ENCODE data around the gene KCTD2. TPM values are rescaled to one million over a fixed set of nuclear protein-coding genes. Genes with fewer than 3 reads are reported as not detected.

The KCTD2 gene
- total and polyA plus RNA-seq, 2 of the 13 experiments (the other 11 are each of a cell fraction or from before 2014, with no cell fraction given), result 28.3 to 32.6 TPM

- peaks cover 12% of the 10 kb centered on the region; the same call in 1 of the 2 replicates for H3K4me1 ChIP-seq (ENCODE audit: insufficient read depth, low read length)
- WGBS (ENCODE audit: low lambda C conversion rate), result 89% methylated on average over 25 of the region's 25 CpGs
- peak; percentile 76 for ATAC-seq
- peak; percentile 45 for DNase-seq (ENCODE audit: low spot score)
- intact Hi-C loops (cut with micrococcal nuclease; ENCODE audit: unreplicated experiment) (no loop called here), in situ Hi-C loops (cut with HindIII; ENCODE audit: extremely low pct_ligation_motif_present, low pct_unique_long_range_greater_than_20kb) (no loop called here)
- peak; percentile 87 for FAIRE-seq
- peaks cover 30 to 61% of the 10 kb centered on the region in 2 experiments for H3K36me3 ChIP-seq (replicated peaks in 1 of 2; ENCODE audit: control insufficient read depth in 1 of 2, insufficient read depth in 2 of 2, low read length in 2 of 2)
- H2AFZ ChIP-seq (ENCODE audit: low read length), result no peak overlapping the region
- no peak overlapping the region for H3K27ac ChIP-seq (ENCODE audit: extremely low read length, insufficient read depth, low read length)
- no peaks in the 10 kb centered on the region for H4K20me1 ChIP-seq (ENCODE audit: insufficient read depth, low read length)
- no peaks in the 10 kb centered on the region for H3K9me3 ChIP-seq (ENCODE audit: low read length)
- no peaks in the 10 kb centered on the region for H3K27me3 ChIP-seq (ENCODE audit: control insufficient read depth in 1 of 2, insufficient read depth in 2 of 2, low read length in 2 of 2)
- no peak overlapping the region for H3K4me3 ChIP-seq (replicated peaks in 1 of 3; ENCODE audit: insufficient read depth in 1 of 3, low read depth in 2 of 3, low read length in 3 of 3)
- ChIA-PET CTCF (ENCODE audit: low intra/inter-chr PET ratio, low total read pairs) (interaction anchor here (1.4 to 1.9 kb wide), 2 partner anchors 46 to 71 kb away, joined by 5 to 6 read pairs; no protein-coding TSS in a partner anchor), POLR2A (interaction anchor here (0.6 to 1.6 kb wide), 10 partner anchors 18 to 211 kb away, joined by 3 to 5 read pairs (median 3); partner anchors contain the start of genes ARMC7 and NT5C)
- H3K4me2 ChIP-seq (ENCODE audit: low read depth, low read length), result no peak overlapping the region
- BruUV-seq (replicated peaks), result no TSS peak
- no peaks in the 10 kb centered on the region for H3K79me2 ChIP-seq (ENCODE audit: insufficient read depth, low read length)
- no peak overlapping the region for H3K9ac ChIP-seq (ENCODE audit: insufficient read depth, low read depth, low read length)
- TF ChIP-seq, protein P1, sequence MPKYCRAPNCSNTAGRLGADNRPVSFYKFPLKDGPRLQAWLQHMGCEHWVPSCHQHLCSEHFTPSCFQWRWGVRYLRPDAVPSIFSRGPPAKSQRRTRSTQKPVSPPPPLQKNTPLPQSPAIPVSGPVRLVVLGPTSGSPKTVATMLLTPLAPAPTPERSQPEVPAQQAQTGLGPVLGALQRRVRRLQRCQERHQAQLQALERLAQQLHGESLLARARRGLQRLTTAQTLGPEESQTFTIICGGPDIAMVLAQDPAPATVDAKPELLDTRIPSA (CRISPR knock-in tag; IDR thresholded peaks at IDR 0.05; ENCODE audit: borderline replicate concordance), result no peak
- TF ChIP-seq IRF9 (CRISPR knock-in tag; IDR thresholded peaks at IDR 0.05; ENCODE audit: borderline replicate concordance) (no peak), ZNF850 (CRISPR knock-in tag; conservative IDR thresholded peaks at IDR 0.05) (no peak), ZNF558 (CRISPR knock-in tag; IDR thresholded peaks at IDR 0.05; ENCODE audit: borderline replicate concordance) (no peak), POLR2AphosphoS2 (IDR thresholded peaks at IDR 0.05; ENCODE audit: low read depth, low read length) (no peak), RAD21 (CRISPR knock-in tag; IDR thresholded peaks at IDR 0.05) (peak; percentile 61; the same call in 1 of the 2 replicates), ZBTB38 (CRISPR knock-in tag; IDR thresholded peaks at IDR 0.05) (peak; percentile 94), MXI1 (IDR thresholded peaks at IDR 0.05; ENCODE audit: borderline replicate concordance, low read depth, low read length) (no peak), SMAD1 (CRISPR knock-in tag; IDR thresholded peaks at IDR 0.05; ENCODE audit: borderline replicate concordance, low read depth) (no peak), NFKB2 (CRISPR knock-in tag; IDR thresholded peaks at IDR 0.05; ENCODE audit: borderline replicate concordance) (no peak), FLYWCH1 (CRISPR knock-in tag; IDR thresholded peaks at IDR 0.05) (no peak), ZNF484 (CRISPR knock-in tag; IDR thresholded peaks at IDR 0.05; ENCODE audit: borderline replicate concordance, low read depth) (no peak), ZNF343 (CRISPR knock-in tag; IDR thresholded peaks at IDR 0.05) (no peak), ZNF564 (CRISPR knock-in tag; IDR thresholded peaks at IDR 0.05) (no peak), ZNF331 (CRISPR knock-in tag; IDR thresholded peaks at IDR 0.05) (no peak), ZNF382 (CRISPR knock-in tag; IDR thresholded peaks at IDR 0.05; ENCODE audit: borderline replicate concordance) (no peak), ZUFSP (CRISPR knock-in tag; IDR thresholded peaks at IDR 0.05; ENCODE audit: borderline replicate concordance) (no peak)
Observed at GRCh38 chr17:75059369-75060345, 12.6 kb downstream of the KCTD2 start.

All from HepG2 (cell line).